GM03348 (cell line): Measurements from ENCODE around the gene STARD13.
A peak's percentile ranks its signal among the peaks of the same experiment; 100 is the strongest.

Experiments
- DNase-seq: peaks from one replicate; pipeline ENCODE4 v3.0.0; 2012; ENCODE audit warnings: low spot score

STARD13 gene

DNA sequence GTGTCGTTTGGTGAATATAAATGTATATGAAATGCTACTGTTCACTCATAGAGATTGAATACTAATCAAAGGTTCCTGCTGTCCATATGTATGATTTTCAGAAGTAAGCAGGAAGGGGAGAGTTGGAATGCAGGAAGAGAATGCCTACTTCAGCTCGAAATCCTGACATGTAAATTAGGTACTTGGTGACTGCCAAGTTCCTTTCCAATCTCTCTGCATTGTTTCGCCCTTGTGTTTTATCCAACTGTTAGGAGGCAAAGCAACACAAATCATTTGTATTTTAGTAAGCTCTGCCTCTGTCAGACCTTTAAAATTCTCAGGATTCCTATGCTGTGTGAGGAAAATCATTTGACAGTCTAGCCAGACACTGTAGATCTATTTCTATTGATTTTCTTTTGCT is 9.0 kb downstream of the STARD13 start:
- DNase-seq, result no peak

DNA sequence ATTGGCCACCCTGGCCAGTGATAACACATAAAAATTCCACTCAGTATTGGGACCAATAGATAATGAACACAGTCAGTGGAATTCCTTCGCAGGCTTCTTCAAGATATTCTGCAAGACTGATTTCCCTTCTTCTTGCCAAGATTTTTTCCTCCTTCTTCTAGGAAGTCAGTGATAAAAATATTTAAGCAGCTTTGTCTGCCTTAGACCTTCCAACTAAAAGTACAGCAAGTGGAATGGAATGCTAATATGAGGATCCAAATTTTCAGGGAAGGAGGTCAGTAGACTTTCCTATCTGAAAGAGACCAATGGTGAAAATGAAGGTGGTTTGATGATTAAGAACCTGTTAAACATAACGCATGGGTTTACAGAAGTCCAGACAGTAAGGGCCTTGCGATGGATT is 9.6 kb downstream of the STARD13 start:
- DNase-seq, result peak; percentile 47

DNA sequence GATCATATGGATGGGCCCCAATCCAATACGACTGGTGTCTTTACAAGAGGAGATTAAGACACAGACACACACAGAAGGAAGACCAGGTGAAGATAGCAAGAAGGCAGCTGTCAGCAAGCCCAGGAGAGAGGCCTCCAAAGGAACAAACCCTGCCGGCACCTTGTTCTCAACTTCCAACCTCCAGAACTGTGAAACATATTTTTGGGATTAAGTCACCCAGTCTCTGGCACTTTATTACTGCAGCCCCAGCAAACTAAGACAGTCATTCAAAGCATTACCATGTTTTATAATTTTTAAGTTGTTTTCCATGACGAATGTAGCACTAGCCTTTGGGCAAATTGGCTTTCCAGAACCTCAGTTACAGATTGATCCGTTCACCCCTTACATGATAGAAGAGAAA is 11.3 kb downstream of the STARD13 start:
- DNase-seq, result no peak

- DNase-seq, result no peak
Observed at GRCh38 chr13:33272531-33273124, 12.9 kb downstream of the STARD13 start.

- DNase-seq, result no peak
Observed at GRCh38 chr13:33271759-33272158, 13.8 kb downstream of the STARD13 start.

GRCh38 chr13:33270895-33271538 is 14.5 kb downstream of the STARD13 start:
- DNase-seq, result no peak

DNA sequence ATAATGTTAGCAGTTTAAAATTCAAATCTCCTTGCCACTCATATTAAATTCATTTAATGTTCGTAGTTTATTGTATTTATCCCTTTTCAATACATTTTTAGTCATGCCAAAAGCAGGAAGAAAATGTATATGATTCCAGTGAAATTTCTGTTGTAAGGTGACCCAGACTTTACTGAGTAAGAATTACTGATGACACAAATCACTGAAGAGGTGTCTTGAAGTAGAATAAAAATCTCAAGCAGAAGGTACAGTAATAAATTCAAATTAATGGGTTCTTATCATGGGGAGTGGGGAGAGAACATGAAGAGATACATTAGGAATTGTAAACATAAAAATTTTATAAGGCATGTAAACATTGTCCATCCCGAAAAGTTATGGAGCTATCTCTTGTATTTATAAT is 19.9 kb downstream of the STARD13 start:
- no peak for DNase-seq

DNA sequence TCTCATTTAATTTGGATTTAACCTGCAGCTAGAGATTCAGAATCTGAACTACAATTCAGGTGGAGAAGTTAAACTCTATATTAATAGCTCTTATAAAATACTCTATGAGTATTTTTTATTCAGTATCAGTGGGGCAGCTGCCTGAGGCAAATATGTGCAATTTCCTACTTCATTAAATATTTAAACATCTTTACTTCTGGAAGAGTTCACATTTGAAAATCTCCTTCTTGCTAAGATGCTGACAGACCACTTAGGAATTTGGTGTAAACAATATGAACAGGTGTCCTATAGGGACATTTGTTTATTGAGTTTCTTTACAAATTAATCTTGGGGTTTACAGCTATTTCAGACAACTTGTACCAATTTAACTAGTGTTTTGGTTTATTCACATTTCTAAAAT is 20.4 kb downstream of the STARD13 start:
- no peak for DNase-seq

GRCh38 chr13:33264620-33264978 is 21.0 kb downstream of the STARD13 start:
- no peak for DNase-seq

DNA sequence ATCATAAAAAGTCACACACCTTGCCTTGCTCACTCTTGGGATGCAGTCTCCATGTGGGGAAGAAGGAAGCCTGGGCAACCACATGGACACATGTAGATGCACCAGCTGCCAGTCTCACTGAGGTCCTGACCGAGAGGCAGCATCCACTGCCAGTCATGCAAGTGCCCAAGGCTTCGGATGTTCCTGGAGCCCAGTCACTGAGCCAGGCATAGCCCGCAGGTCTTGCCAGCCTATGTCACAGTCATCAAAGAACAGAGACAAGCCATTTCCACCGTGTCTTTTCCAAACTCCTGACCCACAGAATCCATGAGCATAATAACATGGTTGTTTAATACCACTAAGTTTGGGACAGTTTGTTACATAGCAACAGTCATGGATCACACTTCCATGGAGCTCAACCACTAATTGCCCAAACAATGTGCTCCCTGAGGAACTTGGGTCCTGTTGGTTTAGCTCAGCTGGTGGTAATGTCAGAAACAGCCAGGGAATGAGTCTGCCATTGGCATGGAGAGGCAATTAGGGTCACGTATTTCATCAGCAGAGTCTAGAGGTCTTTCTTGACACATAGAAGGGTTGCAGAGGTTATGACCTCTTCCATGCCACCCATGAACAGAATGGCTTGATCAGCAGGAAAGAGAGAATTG is 21.5 kb downstream of the STARD13 start:
- no peak for DNase-seq

DNA sequence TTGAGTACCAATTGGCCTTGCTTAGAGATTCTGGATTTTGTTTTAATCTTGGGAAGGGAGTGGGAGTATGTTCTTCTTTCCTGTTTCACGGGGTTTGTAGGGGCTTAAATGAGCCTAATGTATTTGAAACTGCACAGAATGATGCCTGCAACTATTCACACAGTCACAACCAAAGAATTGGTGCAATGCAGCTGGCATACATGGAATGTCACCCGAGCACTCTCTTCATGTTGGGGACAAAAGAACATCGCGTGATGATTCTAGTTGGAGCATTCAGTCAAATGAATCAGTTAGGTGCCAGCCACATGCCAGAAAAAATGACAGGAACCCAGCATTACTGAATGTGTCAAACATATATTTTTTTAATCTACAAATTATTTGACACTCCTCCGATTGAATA is 22.1 kb downstream of the STARD13 start:
- DNase-seq, result no peak

DNA sequence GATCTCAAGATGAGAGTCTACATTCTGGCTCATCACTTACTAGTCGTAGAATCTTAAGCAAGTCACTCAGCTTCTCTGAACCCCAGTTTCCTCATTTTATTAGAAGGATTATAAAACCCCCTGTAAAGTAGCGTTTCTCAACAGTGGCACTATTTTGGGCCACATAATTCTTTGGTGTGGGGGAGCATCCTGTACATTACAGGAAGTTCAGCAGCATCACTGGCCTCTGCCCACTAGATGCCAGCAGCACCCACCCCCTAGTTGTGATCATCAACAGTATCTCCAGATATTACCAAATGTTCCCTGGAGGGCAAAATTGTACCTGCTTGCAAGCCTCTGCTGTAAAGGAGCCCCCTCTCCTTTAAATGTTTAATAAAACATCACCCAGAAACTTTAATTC is 22.6 kb downstream of the STARD13 start:
- no peak for DNase-seq

DNA sequence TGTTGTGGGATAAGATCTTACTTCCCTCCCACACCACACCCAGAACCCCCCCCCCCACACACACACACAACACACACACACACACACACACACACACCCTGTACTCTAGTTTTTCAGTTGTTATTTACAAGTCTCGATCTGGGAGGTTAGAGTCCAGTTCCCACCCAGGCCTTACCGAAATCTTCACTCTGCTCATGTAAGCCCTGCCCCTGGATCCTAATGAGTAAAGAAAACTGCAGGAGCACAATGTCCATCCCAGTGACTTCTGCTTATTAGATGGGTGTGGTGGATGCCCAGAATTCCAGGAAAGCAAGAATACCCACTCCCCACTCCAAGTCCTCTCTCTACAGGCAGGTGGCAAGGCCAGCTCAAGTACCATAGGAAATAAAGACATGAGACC is 23.0 kb downstream of the STARD13 start:
- DNase-seq, result no peak

- DNase-seq, result no peak
Observed at GRCh38 chr13:33262062-33262487, 23.5 kb downstream of the STARD13 start.

GRCh38 chr13:33261387-33262061 is 24.0 kb downstream of the STARD13 start:
- DNase-seq, result no peak

GRCh38 chr13:33260168-33261098 is 25.1 kb downstream of the STARD13 start:
- no peak for DNase-seq

DNA sequence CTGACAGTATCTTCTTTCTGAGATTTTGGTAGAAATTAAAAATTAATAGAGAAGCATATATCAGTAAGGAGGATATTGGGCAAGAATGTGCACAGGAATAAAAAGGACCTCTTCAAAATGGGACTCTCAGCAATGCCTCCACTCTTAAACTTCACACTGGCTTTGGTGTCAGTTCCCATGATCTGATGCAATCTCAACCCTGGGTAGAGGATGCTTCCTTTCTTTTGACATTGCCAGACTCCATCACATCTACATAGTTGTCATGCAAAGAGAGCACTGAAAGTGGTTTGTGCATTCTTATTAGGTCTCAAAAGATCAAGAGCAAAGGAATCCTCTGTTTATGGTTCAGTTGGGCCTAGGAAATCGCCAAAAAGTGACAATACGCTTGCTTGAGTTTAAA is 26.3 kb downstream of the STARD13 start:
- DNase-seq, result no peak

GRCh38 chr13:33258808-33259193 is 26.8 kb downstream of the STARD13 start:
- DNase-seq, result peak; percentile 16

DNA sequence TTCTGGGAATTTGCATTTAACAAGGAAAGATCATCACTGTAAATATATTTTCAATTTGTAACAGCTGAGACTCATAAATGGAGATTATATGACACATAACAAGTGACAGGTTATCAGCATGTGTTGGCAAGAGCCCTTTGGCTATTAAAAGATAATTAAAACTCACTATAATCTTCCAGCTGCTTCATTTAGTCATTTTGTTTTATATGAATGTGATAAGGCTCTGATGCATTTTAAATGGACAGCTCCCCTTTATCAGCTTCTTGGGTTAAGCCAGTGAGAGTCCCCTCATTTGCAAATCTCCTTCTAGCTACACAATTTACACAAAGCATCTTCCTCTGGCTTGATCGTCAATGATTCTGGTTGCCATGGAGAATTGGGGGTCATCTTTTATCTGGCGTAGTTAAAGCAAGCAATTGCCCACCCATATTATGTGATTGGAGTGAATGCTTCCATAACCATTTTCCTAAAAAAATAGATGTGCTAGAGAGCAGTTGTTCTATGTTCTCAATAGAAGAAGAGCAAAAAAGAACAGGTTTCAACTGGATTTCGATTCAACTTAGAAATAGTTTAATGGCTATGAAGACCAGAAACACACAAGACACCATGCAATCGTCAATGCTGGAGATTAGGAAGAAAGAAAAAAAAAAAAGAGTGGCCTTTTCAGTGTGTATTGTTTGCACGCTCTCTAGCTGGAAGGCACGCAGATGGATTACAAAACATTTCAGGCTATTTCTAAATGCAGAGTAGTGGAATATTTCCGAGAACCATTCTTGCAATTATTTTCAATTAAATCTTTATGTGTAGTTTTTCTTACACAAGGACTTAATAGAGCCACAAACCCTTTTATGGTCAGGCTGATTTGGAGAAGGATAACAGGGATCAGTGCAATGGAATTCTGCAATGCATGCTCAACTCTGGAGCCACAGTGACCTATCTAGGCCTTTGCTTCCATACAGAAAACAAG is 27.4 kb downstream of the STARD13 start:
- DNase-seq, result peak; percentile 47

DNA sequence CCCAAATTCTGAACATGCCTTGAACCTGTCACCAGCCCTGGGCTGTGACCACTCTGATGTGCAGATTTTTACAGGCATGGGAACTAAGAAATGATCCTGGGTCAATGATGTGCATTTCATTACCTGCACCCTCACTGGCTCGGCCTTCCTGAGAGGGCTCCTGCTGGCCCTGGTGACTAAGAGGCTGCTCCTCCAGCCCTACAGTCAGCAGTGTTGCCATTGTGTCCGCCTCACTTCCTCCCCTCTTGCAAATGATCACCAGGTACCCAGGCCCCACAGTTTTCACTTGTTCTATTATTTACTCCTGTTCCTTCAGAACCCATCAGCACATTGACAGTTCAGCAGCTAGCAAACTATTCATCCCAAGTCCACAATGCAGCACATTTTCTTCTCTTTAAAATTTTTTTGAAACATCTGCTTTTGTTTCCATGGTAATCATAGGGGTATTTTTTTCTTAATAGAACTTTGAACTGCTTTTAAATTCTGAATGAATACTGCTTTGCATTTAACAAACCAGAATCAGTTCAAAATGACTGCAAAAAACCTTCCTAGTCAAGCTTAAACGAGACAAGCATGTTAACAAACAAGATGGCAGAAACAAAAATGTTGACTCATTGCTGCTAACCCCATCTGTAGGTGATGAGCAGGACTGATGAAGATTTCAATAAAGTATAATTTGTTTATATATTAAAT is 29.3 kb downstream of the STARD13 start:
- DNase-seq, result no peak
